Smooth muscle cell (in vitro differentiated cells): Measurements from ENCODE around the gene PUS1. TPM values are rescaled to one million over a fixed set of nuclear protein-coding genes. Genes with fewer than 3 reads are reported as not detected.

Source experiments
- DNase-seq: peaks from one replicate; lab custom pipeline; 2025; ENCODE audit not compliant: unreplicated experiment; lab: John Stamatoyannopoulos, UW
- H2AFZ ChIP-seq: fragments of 200-600 bp; sonication (generic); 2 replicates; pipeline ENCODE4 v1.6.0; 2016; ENCODE audit warnings: antibody characterized with exemption, low read depth, mild to moderate bottlenecking
- H3F3A ChIP-seq: fragments of 200-600 bp; sonication (generic); 2 replicates; pipeline ENCODE4 v1.6.0; 2017; ENCODE audit warnings: antibody characterized with exemption, low read depth
- H3K27ac ChIP-seq: fragments of 200-600 bp; sonication (generic); 2 replicates; pipeline ENCODE4 v1.5.1; 2016; ENCODE audit warnings: low read depth, mild to moderate bottlenecking
- H3K27me3 ChIP-seq: fragments of 200-600 bp; sonication (generic); 2 replicates; pipeline ENCODE4 v1.6.1; 2016; ENCODE audit warnings: low read depth, mild to moderate bottlenecking
- H3K36me3 ChIP-seq: fragments of 200-600 bp; sonication (generic); 2 replicates; pipeline ENCODE4 v1.5.1; 2016; ENCODE audit warnings: low read depth
- H3K4me1 ChIP-seq: fragments of 200-600 bp; sonication (generic); 2 replicates; pipeline ENCODE4 v1.5.1; 2016; ENCODE audit warnings: low read depth
- H3K4me2 ChIP-seq: fragments of 200-600 bp; sonication (generic); 2 replicates; pipeline ENCODE4 v1.6.0; 2016; ENCODE audit warnings: mild to moderate bottlenecking
- H3K4me3 ChIP-seq: fragments of 200-600 bp; sonication (generic); 2 replicates; pipeline ENCODE4 v1.5.1; 2016; ENCODE audit warnings: mild to moderate bottlenecking
- H3K79me2 ChIP-seq: fragments of 200-600 bp; sonication (generic); 2 replicates; pipeline ENCODE4 v1.6.0; 2016; ENCODE audit warnings: low read depth, mild to moderate bottlenecking
- H3K9ac ChIP-seq: fragments of 200-600 bp; sonication (generic); 2 replicates; pipeline ENCODE4 v1.6.0; 2016; ENCODE audit warnings: low read depth
- H3K9me3 ChIP-seq: fragments of 200-600 bp; sonication (generic); replicated peaks from 2 replicates; pipeline ENCODE4 v1.5.1; 2016; ENCODE audit warnings: low read depth
- H4K20me1 ChIP-seq: fragments of 200-600 bp; sonication (generic); 2 replicates; pipeline ENCODE4 v1.6.0; 2016; ENCODE audit warnings: low read depth
- CTCF ChIP-seq: fragments of 200-600 bp; sonication (generic); IDR thresholded peaks from 2 replicates; pipeline ENCODE4 v1.5.1; 2017; ENCODE audit warnings: borderline replicate concordance, mild to moderate bottlenecking, antibody characterized with exemption; ENCODE audit not compliant: insufficient read depth, poor library complexity, severe bottlenecking
- WGBS: methylation state at CpG from one replicate; pipeline ENCODE4 v1.1.7; 2016; ENCODE audit warnings: low lambda C conversion rate; 5-methylcytosine and 5-hydroxymethylcytosine counted together
- polyA plus RNA-seq: library from polyadenylated mRNA; unstranded; fragments of >200 nt; fragmentation: Nextera tagmentation; extraction: Ambion mirVana; gene quantifications from 2 replicates; pipeline ENCODE4 v1.2.1, GENCODE V29; 2016
- total RNA-seq: library from RNA; depleted of rRNA; stranded (reverse); fragments of >200 nt; gene quantifications from 2 replicates; pipeline ENCODE4 v1.2.3, GENCODE V29; 2014

PUS1 gene
- total and polyA plus RNA-seq, 2 experiments from 2014 or later, result 6.6 to 22.2 TPM

GRCh38 chr12:131894313-131894860 lies 34.7 kb upstream of the PUS1 start, which contains the start of gene ULK1:
TSS of gene ULK1 (plus strand) at chr12:131894622. CDS start at chr12:131895002, 380 bp downstream.
- Histone ChIP-seq H3K36me3 (no peaks in the 10 kb centered on the region), H3F3A (peaks cover 4% of the 10 kb centered on the region), H3K27me3 (peaks cover 3% of the 10 kb centered on the region), H3K4me1 (peaks cover 16% of the 10 kb centered on the region), H3K27ac (peak within 1 kb of the TSS; percentile 93), H3K9me3 (no peaks in the 10 kb centered on the region), H3K9ac (peak within 1 kb of the TSS; percentile 87), H3K4me2 (peak within 1 kb of the TSS; percentile 98), H3K4me3 (peak within 1 kb of the TSS; percentile 79), H4K20me1 (peaks cover 41% of the 10 kb centered on the region), H2AFZ (no peak within 1 kb of the TSS), H3K79me2 (peaks cover 38% of the 10 kb centered on the region)
- under 1% methylated on average over 39 of the region's 64 CpGs for WGBS
- TF ChIP-seq CTCF, result no peak
- DNase-seq, result peak; percentile 81

- Histone ChIP-seq H3K4me1 (peaks cover 16% of the 10 kb centered on the region), H3K79me2 (peaks cover 45% of the 10 kb centered on the region), H3K27ac (peak overlapping the region; percentile 93), H3F3A (peaks cover 4% of the 10 kb centered on the region), H3K4me3 (peak overlapping the region; percentile 79), H3K4me2 (peak overlapping the region; percentile 98), H3K9me3 (no peaks in the 10 kb centered on the region), H3K9ac (peak overlapping the region; percentile 87), H2AFZ (no peak overlapping the region), H3K27me3 (no peaks in the 10 kb centered on the region), H3K36me3 (no peaks in the 10 kb centered on the region), H4K20me1 (peaks cover 48% of the 10 kb centered on the region)
- DNase-seq, result no peak
- WGBS, result 2% methylated on average over 25 of the region's 54 CpGs
- TF ChIP-seq CTCF, result no peak
Measured at GRCh38 chr12:131894981-131895639, 34.0 kb upstream of the PUS1 start.

- H3K9ac ChIP-seq, result peak overlapping the region; percentile 87
- peaks cover 51% of the 10 kb centered on the region for H3K79me2 ChIP-seq
- WGBS, result 9% methylated on average over 10 of the region's 12 CpGs
- TF ChIP-seq CTCF, result no peak
- H3K36me3 ChIP-seq, result no peaks in the 10 kb centered on the region
- H2AFZ ChIP-seq, result no peak overlapping the region
- H4K20me1 ChIP-seq, result peaks cover 54% of the 10 kb centered on the region
- no peaks in the 10 kb centered on the region for H3K9me3 ChIP-seq
- H3K4me2 ChIP-seq, result peak overlapping the region; percentile 98
- H3F3A ChIP-seq, result peaks cover 4% of the 10 kb centered on the region
- no peaks in the 10 kb centered on the region for H3K27me3 ChIP-seq
- H3K4me1 ChIP-seq, result peaks cover 16% of the 10 kb centered on the region
- DNase-seq, result no peak
- H3K4me3 ChIP-seq, result peak overlapping the region; percentile 79
- peak overlapping the region; percentile 93 for H3K27ac ChIP-seq
Measured at GRCh38 chr12:131895640-131896079, 33.4 kb upstream of the PUS1 start.
